Measurements from ENCODE around the gene HES6. TPM values are rescaled to one million over a fixed set of nuclear protein-coding genes. Genes with fewer than 3 reads are reported as not detected.

The HES6 gene
- total RNA-seq, 3 donors from 2014 or later = 4.0 to 5.6 (median 4.7) TPM

GRCh38 chr2:238247002-238247822 lies 7.4 kb upstream of the HES6 start:
- Histone ChIP-seq H3K27ac (peak overlapping the region in 1 of 2 donors; percentile 36), H3K9me3 (no peaks in the 10 kb centered on the region), H3K4me3 (no peak overlapping the region), H3K4me1 (no peaks in the 10 kb centered on the region), H3K27me3 (no peaks in the 10 kb centered on the region), H3K36me3 (no peaks in the 10 kb centered on the region)
- intact Hi-C loops (cut with DNase I; ENCODE audit: low total_unique reads) = no loop called here
- no peak for TF ChIP-seq POLR2A (IDR thresholded peaks at IDR 0.05)
- DNase-seq (ENCODE audit: low spot score in 2 of 2) = no peak

- Histone ChIP-seq H3K4me3 (no peak overlapping the region), H3K27ac (no peak overlapping the region), H3K9me3 (no peaks in the 10 kb centered on the region), H3K27me3 (peaks cover 0 to under 1% of the 10 kb centered on the region in 2 donors), H3K36me3 (no peaks in the 10 kb centered on the region), H3K4me1 (peaks cover 6 to 9% of the 10 kb centered on the region in 2 donors)
- intact Hi-C loops (cut with DNase I; ENCODE audit: low total_unique reads) = no loop called here
- DNase-seq (ENCODE audit: low spot score in 2 of 2) = no peak
- TF ChIP-seq POLR2A (IDR thresholded peaks at IDR 0.05) = no peak
- TF ChIP-seq CTCF (IDR thresholded peaks at IDR 0.05) = no peak
- no peak for TF ChIP-seq POLR2AphosphoS5 (IDR thresholded peaks at IDR 0.05)
Measured at GRCh38 chr2:238244151-238244550, 4.3 kb upstream of the HES6 start.

GRCh38 chr2:238243496-238244076 lies 3.7 kb upstream of the HES6 start:
- H3K4me1 ChIP-seq = peaks cover 6 to 9% of the 10 kb centered on the region in 2 donors
- peaks cover 4 to 6% of the 10 kb centered on the region in 2 donors for H3K27me3 ChIP-seq
- no peak overlapping the region for H3K4me3 ChIP-seq
- no peaks in the 10 kb centered on the region for H3K9me3 ChIP-seq
- peak in 1 of 2 donors; percentile 46 for DNase-seq (ENCODE audit: low spot score in 2 of 2)
- intact Hi-C loops (cut with DNase I; ENCODE audit: low total_unique reads) = no loop called here
- TF ChIP-seq CTCF (IDR thresholded peaks at IDR 0.05) = no peak
- no peak for TF ChIP-seq POLR2AphosphoS5 (IDR thresholded peaks at IDR 0.05)
- TF ChIP-seq POLR2A (IDR thresholded peaks at IDR 0.05) = no peak
- peak overlapping the region in 1 of 2 donors; percentile 29 for H3K27ac ChIP-seq
- no peaks in the 10 kb centered on the region for H3K36me3 ChIP-seq

- no peak for DNase-seq (ENCODE audit: low spot score in 2 of 2)
Measured at GRCh38 chr2:238242731-238243495, 3.1 kb upstream of the HES6 start.

More at GRCh38 chr2:238242731-238243495, 3.1 kb upstream of the HES6 start:
- Histone ChIP-seq H3K27ac (peak overlapping the region in 1 of 2 donors; percentile 29), H3K36me3 (no peaks in the 10 kb centered on the region), H3K9me3 (no peaks in the 10 kb centered on the region), H3K27me3 (peaks cover 6% of the 10 kb centered on the region in 2 donors), H3K4me3 (no peak overlapping the region), H3K4me1 (peaks cover 6 to 9% of the 10 kb centered on the region in 2 donors)
- intact Hi-C loops (cut with DNase I; ENCODE audit: low total_unique reads) = no loop called here
- TF ChIP-seq POLR2A (IDR thresholded peaks at IDR 0.05) = no peak
- TF ChIP-seq POLR2AphosphoS5 (IDR thresholded peaks at IDR 0.05) = no peak
- TF ChIP-seq CTCF (IDR thresholded peaks at IDR 0.05) = no peak
